ENCODE measurements around the gene SMIM5. TPM values are rescaled to one million over a fixed set of nuclear protein-coding genes. Genes with fewer than 3 reads are reported as not detected.

Gene SMIM5
- total and polyA plus RNA-seq, 7 donors = 0.11 to 0.92 (median 0.19) TPM; not detected in 1

GRCh38 chr17:75639327-75639726 is 6.1 kb downstream of the SMIM5 start:
- Histone ChIP-seq H3K4me1 (peaks cover 26% of the 10 kb centered on the region), H3K9me3 (no peaks in the 10 kb centered on the region), H3K27ac (no peak overlapping the region), H3K27me3 (ENCODE audit: insufficient read depth in 3 of 3, low read length in 2 of 3) (no peaks in the 10 kb centered on the region), H3K36me3 (ENCODE audit: insufficient read depth in 1 of 2, low read depth in 1 of 2) (no peaks in the 10 kb centered on the region), H3K4me3 (no peak overlapping the region)
- intact Hi-C loops (cut with DNase I) = no loop called here
- TF ChIP-seq, protein P1, sequence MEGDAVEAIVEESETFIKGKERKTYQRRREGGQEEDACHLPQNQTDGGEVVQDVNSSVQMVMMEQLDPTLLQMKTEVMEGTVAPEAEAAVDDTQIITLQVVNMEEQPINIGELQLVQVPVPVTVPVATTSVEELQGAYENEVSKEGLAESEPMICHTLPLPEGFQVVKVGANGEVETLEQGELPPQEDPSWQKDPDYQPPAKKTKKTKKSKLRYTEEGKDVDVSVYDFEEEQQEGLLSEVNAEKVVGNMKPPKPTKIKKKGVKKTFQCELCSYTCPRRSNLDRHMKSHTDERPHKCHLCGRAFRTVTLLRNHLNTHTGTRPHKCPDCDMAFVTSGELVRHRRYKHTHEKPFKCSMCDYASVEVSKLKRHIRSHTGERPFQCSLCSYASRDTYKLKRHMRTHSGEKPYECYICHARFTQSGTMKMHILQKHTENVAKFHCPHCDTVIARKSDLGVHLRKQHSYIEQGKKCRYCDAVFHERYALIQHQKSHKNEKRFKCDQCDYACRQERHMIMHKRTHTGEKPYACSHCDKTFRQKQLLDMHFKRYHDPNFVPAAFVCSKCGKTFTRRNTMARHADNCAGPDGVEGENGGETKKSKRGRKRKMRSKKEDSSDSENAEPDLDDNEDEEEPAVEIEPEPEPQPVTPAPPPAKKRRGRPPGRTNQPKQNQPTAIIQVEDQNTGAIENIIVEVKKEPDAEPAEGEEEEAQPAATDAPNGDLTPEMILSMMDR (IDR thresholded peaks at IDR 0.05) = no peak
- DNase-seq (peak in 1 of 2 donors; percentile 12), ATAC-seq (no peak)
- 93 to 97% (median 94%) methylated on average over 3 of the region's 3 CpGs for WGBS, 3 donors

GRCh38 chr17:75639771-75640555 is 6.7 kb downstream of the SMIM5 start:
- ATAC-seq (no peak), DNase-seq (peak in 1 of 2 donors; percentile 47)
- H3K4me1 ChIP-seq = peaks cover 19% of the 10 kb centered on the region
- no peak overlapping the region for H3K4me3 ChIP-seq
- TF ChIP-seq, protein P1 (IDR thresholded peaks at IDR 0.05) = no peak
- H3K27ac ChIP-seq = no peak overlapping the region
- 91 to 95% (median 92%) methylated on average over 30 of the region's 30 CpGs for whole genome bisulfite sequencing, 3 donors
- peaks cover 0 to 2% of the 10 kb centered on the region in 2 donors for H3K36me3 ChIP-seq (ENCODE audit: insufficient read depth in 1 of 2, low read depth in 1 of 2)
- intact Hi-C loops (cut with DNase I) = no loop called here
- no peaks in the 10 kb centered on the region for H3K9me3 ChIP-seq
- no peaks in the 10 kb centered on the region for H3K27me3 ChIP-seq (ENCODE audit: insufficient read depth in 3 of 3, low read length in 2 of 3)

- intact Hi-C loops (cut with DNase I) = no loop called here
- ATAC-seq (no peak), DNase-seq (peak in 1 of 2 donors; percentile 17)
- Histone ChIP-seq H3K27ac (no peak overlapping the region), H3K27me3 (ENCODE audit: insufficient read depth in 3 of 3, low read length in 2 of 3) (no peaks in the 10 kb centered on the region), H3K36me3 (ENCODE audit: insufficient read depth in 1 of 2, low read depth in 1 of 2) (peaks cover 0 to 7% of the 10 kb centered on the region in 2 donors), H3K9me3 (no peaks in the 10 kb centered on the region), H3K4me1 (peaks cover 13% of the 10 kb centered on the region), H3K4me3 (no peak overlapping the region)
- TF ChIP-seq, protein P1 (IDR thresholded peaks at IDR 0.05) = no peak
- 94 to 96% (median 95%) methylated on average over 13 of the region's 13 CpGs for WGBS, 3 donors
Measured at GRCh38 chr17:75640556-75641119, 7.4 kb downstream of the SMIM5 start.

DNA sequence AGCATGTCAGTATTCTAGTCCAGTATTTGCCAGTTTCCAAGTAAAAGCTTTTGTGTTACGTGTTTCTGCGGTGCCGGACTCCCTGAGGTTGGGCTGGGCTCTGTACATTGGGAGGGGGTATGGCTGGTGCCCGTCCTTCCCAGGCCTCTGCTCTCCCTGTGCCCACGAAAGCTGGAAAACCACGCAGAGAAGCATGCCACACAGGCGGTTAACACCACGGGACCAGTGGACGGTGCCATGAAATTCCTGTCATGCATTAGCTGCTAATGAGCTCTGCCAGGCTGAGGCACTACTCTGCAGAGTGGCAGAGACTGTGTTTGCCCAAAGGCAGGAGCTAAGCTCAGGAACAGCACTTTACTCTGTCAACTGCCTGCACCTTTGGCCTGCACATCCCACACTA is 8.1 kb downstream of the SMIM5 start:
- Histone ChIP-seq H3K27me3 (ENCODE audit: insufficient read depth in 3 of 3, low read length in 2 of 3) (no peaks in the 10 kb centered on the region), H3K4me1 (peaks cover 5% of the 10 kb centered on the region), H3K27ac (no peak overlapping the region), H3K36me3 (ENCODE audit: insufficient read depth in 1 of 2, low read depth in 1 of 2) (peaks cover 0 to 14% of the 10 kb centered on the region in 2 donors), H3K9me3 (no peaks in the 10 kb centered on the region), H3K4me3 (no peak overlapping the region)
- intact Hi-C loops (cut with DNase I) = no loop called here
- WGBS, 3 donors = 47 to 61% (median 58%) methylated on average over 9 of the region's 9 CpGs
- DNase-seq (no peak), ATAC-seq (peak in 3 of 4 donors; percentile 35 to 61 (median 38))
- TF ChIP-seq, protein P1 (IDR thresholded peaks at IDR 0.05) = no peak
